HCT116 (cell line): ENCODE measurements around the gene GLUD1. TPM values are rescaled to one million over a fixed set of nuclear protein-coding genes. Genes with fewer than 3 reads are reported as not detected.

Experiments
- ATAC-seq: fragments of 200-7000 bp; cut with Tn5 transposase; 2 replicates; pipeline ENCODE4 v1.9.1; 2020; ENCODE audit warnings: mild to moderate bottlenecking, moderate library complexity
- BruUV-seq: library from RNA; stranded (reverse); fragments of 400-500 nt; replicated peaks from 2 replicates; lab custom pipeline; 2021; lab: Mats Ljungman, UMichigan
- CTCF ChIA-PET: fragments of 300-600 bp; sonication (Branson Sonifier 250); formaldehyde crosslinking; loops from one replicate; lab custom pipeline; 2021; ENCODE audit warnings: antibody characterized with exemption; lab: Charles Lee
- POLR2A ChIA-PET: fragments of 300-600, 350-600 bp; sonication (Branson Sonifier 250); formaldehyde crosslinking; loops from one replicate; lab custom pipeline; 2021; ENCODE audit warnings: antibody characterized with exemption; lab: Charles Lee
- RAD21 ChIA-PET, 2 experiments: fragments of 300-600 bp; sonication (Branson Sonifier 250); formaldehyde crosslinking; loops; one replicate each; lab custom pipeline; 2023; ENCODE audit warnings: low total read pairs in 2 of 2; ENCODE audit not compliant: uncharacterized antibody in 2 of 2, unreplicated experiment in 2 of 2, low non-redundant PET in 1 of 2; lab: Charles Lee
- DNase-seq: peaks from one replicate; pipeline ENCODE4 v3.0.0-alpha.2; 2010; ENCODE audit warnings: low read depth, low spot score
- H2AFZ ChIP-seq: fragments of 200-600 bp; shearing (Covaris generic), sonication (generic); 2 replicates; pipeline ENCODE4 v1.6.1; 2017; ENCODE audit warnings: low read depth, mixed run types, mixed read lengths, antibody characterized with exemption, low read length; ENCODE audit not compliant: poor library complexity, severe bottlenecking
- H3K27ac ChIP-seq: 2 replicates; pipeline ENCODE4 v1.5.1; 2012; ENCODE audit warnings: low read depth, low read length
- H3K27me3 ChIP-seq: fragments of 200-600 bp; sonication (generic); 2 replicates; pipeline ENCODE4 v1.6.1; 2016; ENCODE audit warnings: mixed run types, low read length, mixed read lengths; ENCODE audit not compliant: insufficient read depth
- H3K36me3 ChIP-seq, 2 experiments: fragments of 200-500 bp in 1 of 2; fragments of 200-600 bp in 1 of 2; sonication (Bioruptor generic) in 1 of 2; sonication (generic) in 1 of 2; 2 replicates each; pipeline versions ENCODE4 v1.5.1 to v1.6.1; 2014 to 2016; ENCODE audit warnings: low read length in 2 of 2, inconsistent platforms in 1 of 2, mixed read lengths in 1 of 2, mixed run types in 1 of 2; ENCODE audit not compliant: insufficient read depth in 2 of 2, control insufficient read depth in 1 of 2
- H3K4me1 ChIP-seq, 2 experiments: fragments of 200-600 bp in 1 of 2; sonication (generic) in 1 of 2; 2 replicates each; pipeline versions ENCODE4 v1.5.1 to v1.6.1; 2012 to 2017; ENCODE audit warnings: low read length in 2 of 2, inconsistent platforms in 1 of 2, mild to moderate bottlenecking in 1 of 2, mixed read lengths in 1 of 2, mixed run types in 1 of 2, moderate library complexity in 1 of 2; ENCODE audit not compliant: insufficient read depth in 2 of 2, control insufficient read depth in 1 of 2
- H3K4me2 ChIP-seq: fragments of 200-600 bp; sonication (generic); 2 replicates; pipeline ENCODE4 v1.6.1; 2017; ENCODE audit warnings: mixed run types, low read length, mixed read lengths
- H3K4me3 ChIP-seq, 2 experiments: fragments of 200-600 bp in 1 of 2; sonication (generic) in 1 of 2; replicated peaks in 1 of 2; 2 replicates each; pipeline ENCODE4 v1.5.1; 2011 to 2016; ENCODE audit warnings: low read length in 2 of 2, control low read depth in 1 of 2, low read depth in 1 of 2, mild to moderate bottlenecking in 1 of 2, mixed read lengths in 1 of 2, mixed run types in 1 of 2
- H3K79me2 ChIP-seq: fragments of 200-600 bp; sonication (generic); 2 replicates; pipeline ENCODE4 v1.6.1; 2017; ENCODE audit warnings: mild to moderate bottlenecking, mixed run types, low read length, moderate library complexity, mixed read lengths; ENCODE audit not compliant: insufficient read depth
- H3K9ac ChIP-seq: fragments of 200-600 bp; sonication (generic); 2 replicates; pipeline ENCODE4 v1.6.1; 2016; ENCODE audit warnings: low read length, mixed read lengths
- H3K9me2 ChIP-seq: fragments of 200-600 bp; sonication (generic), shearing (Covaris generic); 2 replicates; pipeline ENCODE4 v1.6.1; 2017; ENCODE audit warnings: mixed run types, mild to moderate bottlenecking, moderate library complexity; ENCODE audit not compliant: insufficient read depth
- H3K9me3 ChIP-seq, 2 experiments: fragments of 200-500 bp in 1 of 2; fragments of 200-600 bp in 1 of 2; sonication (Bioruptor generic) in 1 of 2; sonication (generic) in 1 of 2; 2 replicates each; pipeline ENCODE4 v1.6.1; 2014 to 2017; ENCODE audit warnings: low read length in 2 of 2, mixed read lengths in 2 of 2, inconsistent platforms in 1 of 2, low read depth in 1 of 2, mild to moderate bottlenecking in 1 of 2, mixed run types in 1 of 2, moderate library complexity in 1 of 2; ENCODE audit not compliant: control insufficient read depth in 1 of 2, insufficient read depth in 1 of 2
- H4K20me1 ChIP-seq: fragments of 200-600 bp; sonication (generic), shearing (Covaris generic); 2 replicates; pipeline ENCODE4 v1.6.1; 2017; ENCODE audit warnings: mixed run types, mild to moderate bottlenecking, moderate library complexity; ENCODE audit not compliant: insufficient read depth
- CBX3 ChIP-seq: IDR thresholded peaks from 2 replicates; pipeline ENCODE4 v1.6.1; 2012; ENCODE audit warnings: low read depth
- CEBPB ChIP-seq: IDR thresholded peaks from 2 replicates; pipeline ENCODE4 v1.6.1; 2012; ENCODE audit warnings: low read depth
- EGR1 ChIP-seq: IDR thresholded peaks from 2 replicates; pipeline ENCODE4 v1.6.1; 2012; ENCODE audit warnings: low read depth
- ELF1 ChIP-seq: IDR thresholded peaks from 2 replicates; pipeline ENCODE4 v1.6.1; 2012; ENCODE audit warnings: low read depth, borderline replicate concordance
- EZH2 ChIP-seq: fragments of 200-600 bp; sonication (generic); IDR thresholded peaks from 2 replicates; pipeline ENCODE4 v1.6.1; 2017; ENCODE audit warnings: antibody characterized with exemption, mixed run types
- EZH2phosphoT487 ChIP-seq: fragments of 200-600 bp; IDR thresholded peaks from 2 replicates; pipeline ENCODE4 v1.6.1; 2018; ENCODE audit warnings: antibody characterized with exemption, borderline replicate concordance
- FOSL1 ChIP-seq: IDR thresholded peaks from 2 replicates; pipeline ENCODE4 v1.6.1; 2012; ENCODE audit warnings: low read depth
- JUND ChIP-seq: IDR thresholded peaks from 2 replicates; pipeline ENCODE4 v1.6.1; 2012
- POLR2A ChIP-seq: IDR thresholded peaks from 2 replicates; pipeline ENCODE4 v1.7.0; 2011; ENCODE audit warnings: borderline replicate concordance; ENCODE audit not compliant: insufficient read depth, insufficient read length; ENCODE audit errors: extremely low read depth
- RAD21 ChIP-seq: IDR thresholded peaks from 2 replicates; pipeline ENCODE4 v1.6.1; 2012; ENCODE audit warnings: low read depth, mild to moderate bottlenecking
- SP1 ChIP-seq: IDR thresholded peaks from 2 replicates; pipeline ENCODE4 v1.6.1; 2012; ENCODE audit warnings: low read depth
- SRF ChIP-seq: IDR thresholded peaks from 2 replicates; pipeline ENCODE4 v1.6.1; 2012; ENCODE audit warnings: low read depth
- TCF7L2 ChIP-seq: IDR thresholded peaks from 2 replicates; pipeline ENCODE4 v1.7.0; 2011; ENCODE audit warnings: borderline replicate concordance, inconsistent platforms; ENCODE audit not compliant: insufficient read depth, insufficient read length; ENCODE audit errors: extremely low read depth
- YY1 ChIP-seq: IDR thresholded peaks from 2 replicates; pipeline ENCODE4 v1.6.1; 2011; ENCODE audit warnings: low read length, low read depth, moderate library complexity, mild to moderate bottlenecking; ENCODE audit not compliant: insufficient replicate concordance; ENCODE audit errors: extremely low read depth
- ZFX ChIP-seq: fragments of 450-650 bp; IDR thresholded peaks from 2 replicates; pipeline ENCODE4 v1.6.1; 2017
- ZNF274 ChIP-seq: fragments of 200-500 bp; sonication (Bioruptor generic); IDR thresholded peaks from 2 replicates; pipeline ENCODE4 v1.6.1; 2014; ENCODE audit warnings: mild to moderate bottlenecking, low read depth, low read length, inconsistent platforms
- intact Hi-C: fragments of 100-400 bp; cut with micrococcal nuclease; formaldehyde crosslinking; loops from 2 replicates; pipeline ENCODE4 v1.10.0; 2022
- total RNA-seq: library from RNA; stranded (reverse); gene quantifications from one replicate; pipeline ENCODE4 v1.2.1, GENCODE V29; 2021; ENCODE audit not compliant: unreplicated experiment
- TF ChIP-seq, protein P1 (sequence below), 3 experiments: fragments of 200-600 bp in 1 of 3; sonication (generic) in 1 of 3; IDR thresholded peaks in 2 of 3; conservative IDR thresholded peaks in 1 of 3; 2 replicates each; pipeline ENCODE4 v1.5.1; 2012 to 2017; ENCODE audit warnings: low read depth in 2 of 3, low read length in 2 of 3, antibody characterized with exemption in 1 of 3, borderline replicate concordance in 1 of 3, control low read depth in 1 of 3, mild to moderate bottlenecking in 1 of 3, mixed read lengths in 1 of 3, mixed run types in 1 of 3, moderate library complexity in 1 of 3; ENCODE audit not compliant: insufficient read depth in 1 of 3
- TF ChIP-seq, protein P2 (sequence below): IDR thresholded peaks from 2 replicates; pipeline ENCODE4 v1.6.1; 2012
- TF ChIP-seq, protein P3 (sequence below): IDR thresholded peaks from 2 replicates; pipeline ENCODE4 v1.6.1; 2011; ENCODE audit warnings: mild to moderate bottlenecking, low read length, moderate library complexity; ENCODE audit not compliant: insufficient replicate concordance; ENCODE audit errors: extremely low read depth
- TF ChIP-seq, protein P4 (sequence below): IDR thresholded peaks from 2 replicates; pipeline ENCODE4 v1.6.1; 2012; ENCODE audit warnings: low read depth

GLUD1 gene
- total RNA-seq, 1 experiment from 2014 or later = 131 TPM

DNA sequence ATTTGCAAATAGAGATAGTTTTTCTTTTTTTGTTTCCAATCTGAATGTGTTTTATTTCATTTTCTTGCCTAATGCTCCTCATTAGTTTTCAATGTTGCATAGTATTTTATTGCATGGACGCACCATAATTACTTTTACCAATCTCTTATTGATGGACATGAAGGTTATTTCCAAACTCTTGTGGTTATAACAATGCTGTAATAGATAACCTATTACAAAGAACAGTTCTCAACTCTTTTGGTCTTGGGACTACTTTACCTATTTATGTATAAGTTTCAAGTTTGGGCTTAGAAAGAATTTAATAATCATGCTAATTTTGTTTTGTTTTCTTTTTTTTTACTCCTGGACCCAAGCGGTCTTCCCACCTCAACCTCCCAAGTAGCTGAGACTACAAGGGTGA, 7.4 kb upstream of the GLUD1 start:
- RAD21 ChIA-PET = no interaction called here
- no peaks in the 10 kb centered on the region for H3K9me2 ChIP-seq
- TF ChIP-seq SP1 = no peak
- TF ChIP-seq, protein P1, sequence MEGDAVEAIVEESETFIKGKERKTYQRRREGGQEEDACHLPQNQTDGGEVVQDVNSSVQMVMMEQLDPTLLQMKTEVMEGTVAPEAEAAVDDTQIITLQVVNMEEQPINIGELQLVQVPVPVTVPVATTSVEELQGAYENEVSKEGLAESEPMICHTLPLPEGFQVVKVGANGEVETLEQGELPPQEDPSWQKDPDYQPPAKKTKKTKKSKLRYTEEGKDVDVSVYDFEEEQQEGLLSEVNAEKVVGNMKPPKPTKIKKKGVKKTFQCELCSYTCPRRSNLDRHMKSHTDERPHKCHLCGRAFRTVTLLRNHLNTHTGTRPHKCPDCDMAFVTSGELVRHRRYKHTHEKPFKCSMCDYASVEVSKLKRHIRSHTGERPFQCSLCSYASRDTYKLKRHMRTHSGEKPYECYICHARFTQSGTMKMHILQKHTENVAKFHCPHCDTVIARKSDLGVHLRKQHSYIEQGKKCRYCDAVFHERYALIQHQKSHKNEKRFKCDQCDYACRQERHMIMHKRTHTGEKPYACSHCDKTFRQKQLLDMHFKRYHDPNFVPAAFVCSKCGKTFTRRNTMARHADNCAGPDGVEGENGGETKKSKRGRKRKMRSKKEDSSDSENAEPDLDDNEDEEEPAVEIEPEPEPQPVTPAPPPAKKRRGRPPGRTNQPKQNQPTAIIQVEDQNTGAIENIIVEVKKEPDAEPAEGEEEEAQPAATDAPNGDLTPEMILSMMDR (IDR thresholded peaks at IDR 0.05 in 2 of 3, conservative IDR thresholded peaks at IDR 0.05 in 1 of 3; ENCODE audit: borderline replicate concordance in 1 of 3, insufficient read depth in 1 of 3, low read depth in 2 of 3, low read length in 2 of 3) = no peak
- TF ChIP-seq, protein P2, sequence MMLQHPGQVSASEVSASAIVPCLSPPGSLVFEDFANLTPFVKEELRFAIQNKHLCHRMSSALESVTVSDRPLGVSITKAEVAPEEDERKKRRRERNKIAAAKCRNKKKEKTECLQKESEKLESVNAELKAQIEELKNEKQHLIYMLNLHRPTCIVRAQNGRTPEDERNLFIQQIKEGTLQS = no peak
- TF ChIP-seq CEBPB = no peak
- no peak for TF ChIP-seq RAD21
- no peak for TF ChIP-seq EZH2
- no peak for TF ChIP-seq ELF1
- TF ChIP-seq FOSL1 = no peak
- TF ChIP-seq SRF = no peak
- no peak for TF ChIP-seq EZH2phosphoT487
- TF ChIP-seq ZNF274 = no peak
- TF ChIP-seq, protein P3, sequence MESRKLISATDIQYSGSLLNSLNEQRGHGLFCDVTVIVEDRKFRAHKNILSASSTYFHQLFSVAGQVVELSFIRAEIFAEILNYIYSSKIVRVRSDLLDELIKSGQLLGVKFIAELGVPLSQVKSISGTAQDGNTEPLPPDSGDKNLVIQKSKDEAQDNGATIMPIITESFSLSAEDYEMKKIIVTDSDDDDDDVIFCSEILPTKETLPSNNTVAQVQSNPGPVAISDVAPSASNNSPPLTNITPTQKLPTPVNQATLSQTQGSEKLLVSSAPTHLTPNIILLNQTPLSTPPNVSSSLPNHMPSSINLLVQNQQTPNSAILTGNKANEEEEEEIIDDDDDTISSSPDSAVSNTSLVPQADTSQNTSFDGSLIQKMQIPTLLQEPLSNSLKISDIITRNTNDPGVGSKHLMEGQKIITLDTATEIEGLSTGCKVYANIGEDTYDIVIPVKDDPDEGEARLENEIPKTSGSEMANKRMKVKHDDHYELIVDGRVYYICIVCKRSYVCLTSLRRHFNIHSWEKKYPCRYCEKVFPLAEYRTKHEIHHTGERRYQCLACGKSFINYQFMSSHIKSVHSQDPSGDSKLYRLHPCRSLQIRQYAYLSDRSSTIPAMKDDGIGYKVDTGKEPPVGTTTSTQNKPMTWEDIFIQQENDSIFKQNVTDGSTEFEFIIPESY = no peak
- TF ChIP-seq ZFX = no peak
- TF ChIP-seq YY1 = no peak
- TF ChIP-seq TCF7L2 = no peak
- no peak for TF ChIP-seq POLR2A
- TF ChIP-seq JUND = no peak
- TF ChIP-seq EGR1 = no peak
- TF ChIP-seq, protein P4, sequence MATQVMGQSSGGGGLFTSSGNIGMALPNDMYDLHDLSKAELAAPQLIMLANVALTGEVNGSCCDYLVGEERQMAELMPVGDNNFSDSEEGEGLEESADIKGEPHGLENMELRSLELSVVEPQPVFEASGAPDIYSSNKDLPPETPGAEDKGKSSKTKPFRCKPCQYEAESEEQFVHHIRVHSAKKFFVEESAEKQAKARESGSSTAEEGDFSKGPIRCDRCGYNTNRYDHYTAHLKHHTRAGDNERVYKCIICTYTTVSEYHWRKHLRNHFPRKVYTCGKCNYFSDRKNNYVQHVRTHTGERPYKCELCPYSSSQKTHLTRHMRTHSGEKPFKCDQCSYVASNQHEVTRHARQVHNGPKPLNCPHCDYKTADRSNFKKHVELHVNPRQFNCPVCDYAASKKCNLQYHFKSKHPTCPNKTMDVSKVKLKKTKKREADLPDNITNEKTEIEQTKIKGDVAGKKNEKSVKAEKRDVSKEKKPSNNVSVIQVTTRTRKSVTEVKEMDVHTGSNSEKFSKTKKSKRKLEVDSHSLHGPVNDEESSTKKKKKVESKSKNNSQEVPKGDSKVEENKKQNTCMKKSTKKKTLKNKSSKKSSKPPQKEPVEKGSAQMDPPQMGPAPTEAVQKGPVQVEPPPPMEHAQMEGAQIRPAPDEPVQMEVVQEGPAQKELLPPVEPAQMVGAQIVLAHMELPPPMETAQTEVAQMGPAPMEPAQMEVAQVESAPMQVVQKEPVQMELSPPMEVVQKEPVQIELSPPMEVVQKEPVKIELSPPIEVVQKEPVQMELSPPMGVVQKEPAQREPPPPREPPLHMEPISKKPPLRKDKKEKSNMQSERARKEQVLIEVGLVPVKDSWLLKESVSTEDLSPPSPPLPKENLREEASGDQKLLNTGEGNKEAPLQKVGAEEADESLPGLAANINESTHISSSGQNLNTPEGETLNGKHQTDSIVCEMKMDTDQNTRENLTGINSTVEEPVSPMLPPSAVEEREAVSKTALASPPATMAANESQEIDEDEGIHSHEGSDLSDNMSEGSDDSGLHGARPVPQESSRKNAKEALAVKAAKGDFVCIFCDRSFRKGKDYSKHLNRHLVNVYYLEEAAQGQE = no peak
- no peak for TF ChIP-seq CBX3
- CTCF ChIA-PET = no interaction called here
- peaks cover 69% of the 10 kb centered on the region for H3K79me2 ChIP-seq
- POLR2A ChIA-PET = no interaction called here
- H3K9ac ChIP-seq = no peak overlapping the region
- no peaks in the 10 kb centered on the region for H4K20me1 ChIP-seq
- DNase-seq = no peak
- H2AFZ ChIP-seq = no peak overlapping the region
- peaks cover 2 to 4% of the 10 kb centered on the region in 2 experiments; a peak in 3 of 4 replicates for H3K4me1 ChIP-seq
- ATAC-seq = no peak
- no peaks in the 10 kb centered on the region for H3K9me3 ChIP-seq
- BruUV-seq = no TSS peak
- no peak overlapping the region for H3K4me3 ChIP-seq
- no peak overlapping the region for H3K27ac ChIP-seq
- peaks cover 3 to 17% of the 10 kb centered on the region in 2 experiments; a peak in 3 of 4 replicates for H3K36me3 ChIP-seq
- H3K27me3 ChIP-seq = no peaks in the 10 kb centered on the region
- H3K4me2 ChIP-seq = no peak overlapping the region
- intact Hi-C loops = no loop called here
